GM18505 (cell line): Measurements from ENCODE around the gene ASF1B.

Source experiments
- ATAC-seq: cut with Tn5 transposase; IDR thresholded peaks from one replicate; pipeline ENCODE4 v1.9.1; 2021; ENCODE audit not compliant: unreplicated experiment
- POLR2A ChIP-seq: IDR thresholded peaks from 4 replicates; pipeline ENCODE4 v1.6.1; 2011; ENCODE audit warnings: borderline replicate concordance; ENCODE audit not compliant: insufficient read depth, insufficient read length; ENCODE audit errors: extremely low read depth

The ASF1B gene

DNA sequence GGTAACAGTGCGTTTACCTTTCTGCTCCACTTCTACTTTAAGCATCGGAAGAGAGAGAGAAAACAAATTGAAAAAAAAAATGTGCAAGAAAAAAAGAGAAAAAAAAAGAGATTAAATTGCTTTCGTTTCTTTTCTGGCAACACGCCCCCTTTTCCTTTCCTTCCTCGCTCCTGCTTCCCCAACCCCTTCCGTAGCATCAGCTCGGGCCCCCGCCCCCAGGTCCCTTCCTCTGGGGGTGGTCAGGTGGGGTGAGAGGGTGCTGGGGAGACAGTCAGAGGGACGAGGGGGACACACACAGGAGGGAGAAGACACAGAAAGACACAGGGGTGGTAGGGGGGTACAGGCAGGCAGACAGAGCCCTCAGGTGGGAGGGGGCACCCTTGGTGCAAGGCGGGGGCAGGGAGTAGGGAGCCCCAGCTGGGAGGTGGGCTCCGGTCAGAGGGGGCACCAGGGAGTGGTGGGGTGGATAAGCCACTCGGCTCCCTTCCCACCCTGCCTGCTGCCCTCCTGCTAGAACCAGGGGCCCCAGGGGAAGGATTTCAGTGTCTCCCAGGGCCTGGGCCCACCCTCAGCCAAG, 30.7 kb upstream of the ASF1B start:
- TF ChIP-seq POLR2A: no peak
- ATAC-seq: no peak

GRCh38 chr19:14165990-14166830, 29.8 kb upstream of the ASF1B start:
- ATAC-seq: no peak
- no peak for TF ChIP-seq POLR2A

GRCh38 chr19:14164724-14165493, 28.5 kb upstream of the ASF1B start:
- no peak for ATAC-seq
- TF ChIP-seq POLR2A: no peak

- ATAC-seq: no peak
Observed at GRCh38 chr19:14164082-14164481, 27.7 kb upstream of the ASF1B start.

DNA sequence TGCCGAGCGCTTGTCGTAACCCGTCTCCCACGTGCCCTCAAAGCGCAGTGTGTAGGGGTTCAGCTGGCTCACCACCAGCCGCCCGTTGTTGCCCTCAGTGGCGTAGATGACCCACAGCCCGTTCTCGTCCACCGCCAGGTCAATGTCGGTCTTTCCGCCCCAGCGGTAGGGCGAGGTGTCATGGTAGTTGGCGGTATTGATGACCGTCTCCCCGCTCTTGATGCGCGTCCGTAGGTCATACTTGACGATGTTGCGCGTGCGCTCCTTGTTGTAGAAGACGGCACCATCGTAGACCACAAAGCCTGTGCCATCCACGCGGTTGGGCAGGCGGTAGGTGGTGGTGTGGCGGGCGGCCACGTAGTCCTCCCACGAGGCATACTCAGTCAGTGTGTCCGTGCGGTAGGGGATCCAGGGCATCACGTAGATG, 26.5 kb upstream of the ASF1B start:
- TF ChIP-seq POLR2A: no peak
- no peak for ATAC-seq

More at GRCh38 chr19:14164082-14164481, 27.7 kb upstream of the ASF1B start:
- no peak for TF ChIP-seq POLR2A

DNA sequence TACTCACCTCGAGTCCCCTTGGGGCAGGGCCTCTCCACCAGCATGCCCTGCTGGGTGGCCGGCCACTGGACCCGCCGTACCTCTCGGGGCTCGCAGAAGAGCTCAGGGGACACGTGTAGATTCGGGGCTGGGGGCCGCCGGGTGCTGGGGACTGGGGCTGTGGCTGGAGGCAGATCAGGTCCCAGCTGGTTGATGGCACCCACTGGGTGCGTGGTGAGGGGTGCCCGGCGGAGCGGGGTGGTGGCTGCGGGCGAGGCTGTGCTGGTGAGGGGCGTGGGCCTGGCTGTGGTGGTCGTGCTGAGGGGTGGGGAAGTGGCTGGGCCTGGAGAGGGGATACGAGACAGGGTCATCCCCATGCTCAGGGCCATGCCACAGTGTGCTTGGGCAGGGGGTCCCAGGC, 24.9 kb upstream of the ASF1B start:
- TF ChIP-seq POLR2A: no peak
- no peak for ATAC-seq

GRCh38 chr19:14160017-14160703, 23.8 kb upstream of the ASF1B start:
- ATAC-seq: no peak
- no peak for TF ChIP-seq POLR2A

DNA sequence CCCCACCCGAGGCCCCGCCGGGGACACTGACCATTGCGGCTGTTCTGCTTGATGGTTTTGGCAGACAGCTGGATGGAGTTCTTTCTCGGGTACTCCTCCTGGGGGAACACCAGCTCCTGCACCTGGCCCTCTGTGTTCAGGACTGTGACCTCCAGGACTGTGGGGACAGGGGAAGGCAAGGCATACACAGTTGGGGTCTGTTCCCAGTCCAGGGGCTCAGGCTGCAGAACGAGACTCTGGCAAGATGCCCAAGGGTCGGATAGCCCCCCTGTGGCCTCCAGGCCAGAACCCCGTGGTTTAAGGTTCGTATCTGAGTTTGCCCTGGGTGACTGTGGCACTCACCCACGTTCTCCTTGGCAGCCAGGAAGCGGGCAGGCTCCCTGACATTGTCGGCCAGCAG, 22.7 kb upstream of the ASF1B start:
- ATAC-seq: no peak
- TF ChIP-seq POLR2A: no peak

GRCh38 chr19:14158276-14159023, 22.1 kb upstream of the ASF1B start:
- no peak for TF ChIP-seq POLR2A
- ATAC-seq: no peak

DNA sequence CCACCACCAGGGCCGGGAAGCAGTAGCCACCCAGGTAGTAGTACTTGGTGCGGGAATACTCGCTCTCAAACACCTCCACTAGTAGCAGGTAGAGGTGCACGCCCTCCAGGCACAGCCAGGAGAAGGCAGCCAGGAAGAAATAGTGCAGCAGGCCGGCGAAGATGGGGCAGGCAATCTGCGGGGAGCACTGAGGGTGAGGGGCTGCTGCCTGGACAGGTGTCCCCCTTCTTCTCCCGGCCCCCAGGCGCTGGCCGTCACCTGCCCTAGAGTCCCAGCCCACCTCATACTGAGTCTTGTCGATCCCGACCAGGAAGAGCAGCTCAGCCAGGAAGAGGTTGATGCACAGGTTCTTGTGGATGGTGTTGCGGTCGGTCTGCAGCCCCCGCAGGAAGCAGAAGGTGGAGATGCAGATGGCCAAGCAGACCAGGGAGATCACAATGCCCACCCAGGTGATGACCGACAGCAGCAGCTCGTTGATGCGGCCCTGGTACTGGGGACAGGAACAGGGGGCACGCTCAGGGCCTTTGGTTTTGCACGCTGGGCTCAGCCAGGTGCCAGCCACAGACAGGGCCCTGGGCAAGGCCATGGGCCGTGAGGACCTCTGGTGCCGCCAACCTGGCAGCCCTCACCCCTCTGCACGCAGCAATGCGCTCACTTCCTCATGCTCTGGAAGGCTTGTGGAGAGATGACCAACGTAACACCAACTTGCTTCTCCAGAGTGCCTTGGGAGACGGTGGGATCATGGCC, 20.8 kb upstream of the ASF1B start:
- ATAC-seq: no peak
- TF ChIP-seq POLR2A: no peak

GRCh38 chr19:14156122-14156521, 19.7 kb upstream of the ASF1B start:
- TF ChIP-seq POLR2A: no peak

GRCh38 chr19:14155371-14155770, 19.0 kb upstream of the ASF1B start:
- no peak for TF ChIP-seq POLR2A
- no peak for ATAC-seq

More at GRCh38 chr19:14156122-14156521, 19.7 kb upstream of the ASF1B start:
- no peak for ATAC-seq

GRCh38 chr19:14152713-14153112, 16.3 kb upstream of the ASF1B start:
- no peak for TF ChIP-seq POLR2A
- ATAC-seq: no peak
